Stimulated activated memory B cell treated with anti-CD40 and anti-IgM and Interleukin-4, amounts not matched to agents 10 μg/mL and 1 μg/mL and 100 μg/mL, for 72 hours (primary cell): ENCODE data around the gene SPINK14.

Source experiments
- ATAC-seq: fragments of 150-1000 bp; cut with Tn5 transposase; 2 replicates; pipeline ENCODE4 v1.10.0; 2021
- H3K27ac Mint-ChIP-seq: one replicate; pipeline ENCODE4 v1.8.0; 2022; ENCODE audit warnings: mild to moderate bottlenecking, mixed read lengths
- H3K27me3 Mint-ChIP-seq: one replicate; pipeline ENCODE4 v1.8.0; 2022; ENCODE audit warnings: mixed read lengths
- H3K36me3 Mint-ChIP-seq: one replicate; pipeline ENCODE4 v1.8.0; 2022; ENCODE audit warnings: mixed read lengths
- H3K4me1 Mint-ChIP-seq: one replicate; pipeline ENCODE4 v1.8.0; 2022; ENCODE audit warnings: mixed read lengths
- H3K4me3 Mint-ChIP-seq: one replicate; pipeline ENCODE4 v1.8.0; 2022; ENCODE audit warnings: mild to moderate bottlenecking, moderate library complexity, mixed read lengths
- H3K9me3 Mint-ChIP-seq: one replicate; pipeline ENCODE4 v1.8.0; 2022; ENCODE audit warnings: mixed read lengths

SPINK14 gene

GRCh38 chr5:148172377-148172776 is 4.0 kb downstream of the SPINK14 start:
- Mint-ChIP-seq H3K36me3 (no peaks in the 10 kb centered on the region), H3K4me1 (no peaks in the 10 kb centered on the region), H3K4me3 (no peak overlapping the region), H3K27me3 (peaks cover 11% of the 10 kb centered on the region), H3K27ac (no peak overlapping the region), H3K9me3 (no peaks in the 10 kb centered on the region)
- no peak for ATAC-seq

GRCh38 chr5:148176480-148176879 is 8.1 kb downstream of the SPINK14 start:
- Mint-ChIP-seq H3K9me3 (no peaks in the 10 kb centered on the region), H3K27ac (no peak overlapping the region), H3K36me3 (no peaks in the 10 kb centered on the region), H3K4me1 (no peaks in the 10 kb centered on the region), H3K27me3 (peaks cover 19% of the 10 kb centered on the region), H3K4me3 (no peak overlapping the region)
- no peak for ATAC-seq

GRCh38 chr5:148177207-148177606 is 8.9 kb downstream of the SPINK14 start:
- peaks cover 18% of the 10 kb centered on the region for H3K27me3 Mint-ChIP-seq
- H3K4me3 Mint-ChIP-seq = no peak overlapping the region
- no peaks in the 10 kb centered on the region for H3K4me1 Mint-ChIP-seq
- ATAC-seq = no peak
- H3K36me3 Mint-ChIP-seq = no peaks in the 10 kb centered on the region
- no peaks in the 10 kb centered on the region for H3K9me3 Mint-ChIP-seq
- H3K27ac Mint-ChIP-seq = no peak overlapping the region

- H3K4me1 Mint-ChIP-seq = no peaks in the 10 kb centered on the region
- no peak overlapping the region for H3K27ac Mint-ChIP-seq
- H3K4me3 Mint-ChIP-seq = no peak overlapping the region
- no peaks in the 10 kb centered on the region for H3K36me3 Mint-ChIP-seq
- H3K27me3 Mint-ChIP-seq = peaks cover 8% of the 10 kb centered on the region
- H3K9me3 Mint-ChIP-seq = no peaks in the 10 kb centered on the region
- ATAC-seq = no peak
Observed at GRCh38 chr5:148179234-148179824, 11.0 kb downstream of the SPINK14 start.

- Mint-ChIP-seq H3K4me3 (no peak overlapping the region), H3K27me3 (peaks cover 19% of the 10 kb centered on the region), H3K4me1 (no peaks in the 10 kb centered on the region), H3K9me3 (no peaks in the 10 kb centered on the region), H3K36me3 (no peaks in the 10 kb centered on the region), H3K27ac (no peak overlapping the region)
- ATAC-seq = peak; percentile 34
Observed at GRCh38 chr5:148186248-148187003, 18.1 kb downstream of the SPINK14 start.

GRCh38 chr5:148191010-148191409 is 22.7 kb downstream of the SPINK14 start:
- no peaks in the 10 kb centered on the region for H3K9me3 Mint-ChIP-seq
- H3K4me3 Mint-ChIP-seq = no peak overlapping the region
- no peak for ATAC-seq
- H3K27ac Mint-ChIP-seq = no peak overlapping the region
- H3K36me3 Mint-ChIP-seq = no peaks in the 10 kb centered on the region
- H3K4me1 Mint-ChIP-seq = no peaks in the 10 kb centered on the region
- peaks cover 9% of the 10 kb centered on the region for H3K27me3 Mint-ChIP-seq

GRCh38 chr5:148193202-148193601 is 24.9 kb downstream of the SPINK14 start:
- H3K9me3 Mint-ChIP-seq = no peaks in the 10 kb centered on the region

GRCh38 chr5:148201151-148201550 is 32.8 kb downstream of the SPINK14 start:
- no peak overlapping the region for H3K4me3 Mint-ChIP-seq
- no peaks in the 10 kb centered on the region for H3K9me3 Mint-ChIP-seq
- H3K27ac Mint-ChIP-seq = no peak overlapping the region
- no peaks in the 10 kb centered on the region for H3K36me3 Mint-ChIP-seq
- H3K27me3 Mint-ChIP-seq = no peaks in the 10 kb centered on the region
- ATAC-seq = no peak
- no peaks in the 10 kb centered on the region for H3K4me1 Mint-ChIP-seq

More at GRCh38 chr5:148193202-148193601, 24.9 kb downstream of the SPINK14 start:
- Mint-ChIP-seq H3K4me3 (no peak overlapping the region), H3K27me3 (no peaks in the 10 kb centered on the region), H3K27ac (no peak overlapping the region), H3K4me1 (no peaks in the 10 kb centered on the region), H3K36me3 (no peaks in the 10 kb centered on the region)
- ATAC-seq = no peak

- ATAC-seq = no peak
- no peaks in the 10 kb centered on the region for H3K9me3 Mint-ChIP-seq
- H3K27ac Mint-ChIP-seq = no peak within 1 kb of the TSS
- H3K27me3 Mint-ChIP-seq = no peaks in the 10 kb centered on the region
- no peak within 1 kb of the TSS for H3K4me3 Mint-ChIP-seq
- H3K4me1 Mint-ChIP-seq = no peaks in the 10 kb centered on the region
- H3K36me3 Mint-ChIP-seq = no peaks in the 10 kb centered on the region
Observed at GRCh38 chr5:148202531-148203203, 34.3 kb downstream of the SPINK14 start, which contains the start of gene SPINK6. TSS of gene SPINK6 (plus strand) at chr5:148203042. CDS start at chr5:148203097, 55 bp downstream.

GRCh38 chr5:148205044-148205806 is 36.9 kb downstream of the SPINK14 start:
- H3K4me1 Mint-ChIP-seq = no peaks in the 10 kb centered on the region
- no peak overlapping the region for H3K27ac Mint-ChIP-seq
- no peaks in the 10 kb centered on the region for H3K9me3 Mint-ChIP-seq
- no peak for ATAC-seq
- H3K36me3 Mint-ChIP-seq = no peaks in the 10 kb centered on the region
- H3K4me3 Mint-ChIP-seq = no peak overlapping the region
- H3K27me3 Mint-ChIP-seq = no peaks in the 10 kb centered on the region

GRCh38 chr5:148205865-148206264 is 37.5 kb downstream of the SPINK14 start:
- H3K9me3 Mint-ChIP-seq = no peaks in the 10 kb centered on the region
- no peaks in the 10 kb centered on the region for H3K27me3 Mint-ChIP-seq
- H3K36me3 Mint-ChIP-seq = no peaks in the 10 kb centered on the region

GRCh38 chr5:148206620-148207019 is 38.3 kb downstream of the SPINK14 start:
- H3K27me3 Mint-ChIP-seq = no peaks in the 10 kb centered on the region
- H3K4me3 Mint-ChIP-seq = no peak overlapping the region
- no peak overlapping the region for H3K27ac Mint-ChIP-seq
- no peak for ATAC-seq
- H3K36me3 Mint-ChIP-seq = no peaks in the 10 kb centered on the region
- no peaks in the 10 kb centered on the region for H3K4me1 Mint-ChIP-seq
- H3K9me3 Mint-ChIP-seq = no peaks in the 10 kb centered on the region

More at GRCh38 chr5:148205865-148206264, 37.5 kb downstream of the SPINK14 start:
- Mint-ChIP-seq H3K4me1 (no peaks in the 10 kb centered on the region), H3K27ac (no peak overlapping the region), H3K4me3 (no peak overlapping the region)
- ATAC-seq = no peak

GRCh38 chr5:148208226-148208625 is 39.9 kb downstream of the SPINK14 start:
- Mint-ChIP-seq H3K27ac (no peak overlapping the region), H3K36me3 (no peaks in the 10 kb centered on the region), H3K9me3 (no peaks in the 10 kb centered on the region), H3K4me3 (no peak overlapping the region), H3K4me1 (no peaks in the 10 kb centered on the region), H3K27me3 (no peaks in the 10 kb centered on the region)
- no peak for ATAC-seq

GRCh38 chr5:148209151-148209770 is 40.9 kb downstream of the SPINK14 start:
- no peaks in the 10 kb centered on the region for H3K9me3 Mint-ChIP-seq
- no peaks in the 10 kb centered on the region for H3K4me1 Mint-ChIP-seq
- no peaks in the 10 kb centered on the region for H3K36me3 Mint-ChIP-seq
- H3K4me3 Mint-ChIP-seq = no peak overlapping the region
- H3K27ac Mint-ChIP-seq = no peak overlapping the region
- H3K27me3 Mint-ChIP-seq = no peaks in the 10 kb centered on the region
- no peak for ATAC-seq
